HG02852 (cell line): Measurements from ENCODE around the gene SRGAP2C.
"Not testable (repeated sequence)": the region's sequence is repeated elsewhere in the genome, so short reads cannot be mapped to it uniquely, and the experiment has no call there.

ENCODE experiments used
- ATAC-seq: cut with Tn5 transposase; IDR thresholded peaks from one replicate; pipeline ENCODE4 v1.9.1; 2021; ENCODE audit warnings: mild to moderate bottlenecking, moderate library complexity; ENCODE audit not compliant: unreplicated experiment

Gene SRGAP2C

DNA sequence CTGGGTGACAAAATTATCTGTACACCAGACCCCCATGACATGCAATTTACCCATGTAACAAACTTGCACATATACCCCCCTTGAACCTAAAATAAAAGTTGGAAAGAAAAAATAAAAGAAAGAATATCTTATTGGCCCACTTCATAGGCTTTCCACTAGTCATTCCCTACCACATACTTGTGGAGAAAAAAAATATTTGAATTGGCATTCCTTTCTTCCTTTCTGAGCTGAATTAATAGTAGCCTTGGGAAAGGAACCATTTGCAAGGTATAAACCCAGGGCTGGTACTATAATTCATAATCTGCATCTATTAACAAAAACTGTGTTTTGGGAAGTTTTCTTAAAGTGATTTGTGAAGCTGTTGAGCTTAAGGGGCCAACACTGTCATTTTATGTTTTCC lies 140.0 kb downstream of the SRGAP2C start:
- not testable (repeated sequence) for ATAC-seq

DNA sequence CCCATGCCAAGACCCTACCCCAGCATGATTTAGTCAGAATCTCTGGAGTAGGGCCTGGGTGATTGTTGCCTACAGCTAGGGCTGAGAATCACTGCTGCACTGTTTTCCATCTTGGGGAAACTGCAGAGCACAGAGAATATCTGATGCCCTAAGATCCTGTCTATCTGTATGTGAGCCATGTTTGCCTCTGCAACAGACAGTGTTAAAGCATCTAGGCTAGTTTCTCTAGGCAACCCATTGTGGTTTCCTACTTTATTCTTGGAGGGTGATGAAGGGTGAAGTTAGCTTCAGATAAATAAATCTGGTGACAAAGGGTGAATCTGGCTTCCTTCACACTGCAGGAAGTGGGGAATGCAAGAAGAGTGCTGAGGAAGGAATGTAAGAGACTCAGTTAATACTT lies 147.4 kb downstream of the SRGAP2C start:
- ATAC-seq, result not testable (repeated sequence)

DNA sequence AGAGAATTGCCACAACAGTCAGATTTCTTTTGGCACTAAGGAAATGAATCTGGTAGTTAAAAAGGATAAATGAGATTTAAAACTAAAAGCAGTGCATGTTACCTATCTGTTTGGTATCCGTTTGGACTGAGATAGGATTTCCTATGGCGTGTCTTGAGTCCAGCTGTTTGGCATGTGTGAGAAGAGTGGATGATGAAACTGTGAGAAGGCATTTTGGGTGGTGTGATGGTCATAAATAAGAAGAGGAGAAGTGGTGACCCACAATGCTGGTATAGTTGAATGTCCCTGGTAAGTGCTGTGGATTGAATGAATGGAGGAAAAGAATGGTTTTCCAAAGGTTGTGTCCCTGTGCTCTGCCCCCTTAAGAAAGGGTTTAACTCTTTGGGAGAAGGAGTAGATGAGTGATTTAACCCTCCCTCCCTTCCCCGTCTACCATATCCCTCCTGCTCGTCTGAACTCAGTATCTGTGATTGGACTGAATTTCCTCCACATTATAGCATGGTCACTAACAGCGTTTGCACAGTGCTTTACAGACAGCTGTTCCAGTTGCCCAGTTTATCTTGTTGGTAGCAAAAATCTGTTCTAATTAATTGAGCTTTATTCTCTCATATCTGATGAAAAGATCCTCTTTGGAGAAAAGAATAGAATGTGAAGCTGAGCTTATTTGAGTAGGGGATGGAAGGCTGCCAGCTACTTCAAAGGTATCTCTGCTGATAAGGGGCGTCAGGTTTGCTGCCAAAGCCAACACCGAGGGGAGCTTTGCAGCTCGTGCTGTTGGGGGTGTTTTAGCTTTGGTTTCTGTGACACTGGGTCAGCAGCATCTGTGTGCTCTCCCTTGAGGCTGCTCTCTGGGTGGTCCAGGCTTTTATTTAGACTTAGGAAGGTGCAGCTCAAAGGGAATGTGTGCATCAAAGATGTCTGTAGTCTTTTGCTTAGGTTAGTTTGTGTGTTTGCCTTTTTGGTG lies 148.1 kb downstream of the SRGAP2C start:
- not testable (repeated sequence) for ATAC-seq

DNA sequence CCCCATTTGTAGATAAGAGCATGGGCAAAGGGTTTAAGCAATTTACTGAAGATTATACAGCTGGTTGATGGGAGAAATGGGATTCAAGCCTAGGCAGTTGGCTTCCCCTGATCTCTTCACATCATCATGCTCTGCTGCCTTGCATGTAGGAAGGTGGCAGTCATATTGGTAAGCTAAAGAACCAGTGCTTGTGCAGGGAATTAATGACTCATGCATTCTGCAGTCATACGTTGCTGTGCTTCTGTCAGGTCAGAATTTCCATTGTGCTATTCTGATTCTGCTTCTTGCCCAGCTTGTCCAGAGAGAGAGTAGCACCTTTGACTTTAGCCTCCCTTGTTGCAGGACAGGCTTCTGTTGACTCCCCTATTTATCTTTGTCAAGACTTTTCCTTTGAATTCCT lies 153.2 kb downstream of the SRGAP2C start:
- ATAC-seq, result not testable (repeated sequence)

DNA sequence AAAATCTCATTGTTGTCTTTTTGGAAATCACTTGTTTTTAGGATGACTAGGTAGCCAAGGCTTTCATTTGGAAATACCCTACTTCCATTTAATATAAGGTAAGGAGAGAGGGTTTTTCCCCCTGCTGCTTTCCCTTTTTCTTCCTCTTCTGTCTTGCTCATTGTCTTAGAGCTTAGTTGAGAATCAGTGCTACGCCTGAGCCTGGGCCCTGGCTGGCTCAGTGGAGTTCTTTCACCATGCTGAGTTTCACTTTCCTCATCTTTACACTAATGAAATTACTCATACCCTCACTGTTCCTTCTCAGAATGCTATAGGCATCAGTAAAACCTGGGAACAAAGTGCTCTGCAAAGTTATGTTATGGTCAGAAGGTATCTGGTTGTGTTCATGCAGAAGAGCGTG lies 154.8 kb downstream of the SRGAP2C start:
- peak; percentile 82 for ATAC-seq

DNA sequence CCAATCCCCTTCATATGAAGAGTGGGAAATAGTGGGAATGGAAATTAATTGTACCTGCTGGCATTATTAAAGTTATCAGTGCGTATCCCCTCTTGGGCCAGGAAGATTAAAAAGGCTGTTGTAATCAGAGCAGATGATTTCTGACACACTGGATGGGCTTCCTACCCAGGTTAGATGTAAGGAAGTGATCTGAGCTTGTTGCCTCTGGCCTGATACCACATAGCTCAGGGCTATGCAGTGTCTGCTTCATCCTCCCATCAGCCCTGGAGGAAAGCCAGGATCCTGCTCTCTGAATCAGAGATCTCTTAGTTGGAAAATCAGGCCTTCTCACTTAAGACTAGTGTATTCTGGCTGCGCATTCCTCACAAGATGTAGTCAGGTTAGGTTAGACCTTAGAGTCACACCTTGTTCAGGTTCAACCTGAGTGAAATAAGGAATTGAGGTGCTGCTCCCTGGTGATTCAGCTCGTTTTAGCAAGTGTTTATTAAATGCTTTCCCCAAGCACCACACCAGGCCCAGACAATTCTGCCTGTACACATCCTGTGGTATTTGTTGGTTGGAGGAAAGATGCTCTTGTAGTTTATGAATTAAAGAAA lies 158.6 kb downstream of the SRGAP2C start:
- not testable (repeated sequence) for ATAC-seq

DNA sequence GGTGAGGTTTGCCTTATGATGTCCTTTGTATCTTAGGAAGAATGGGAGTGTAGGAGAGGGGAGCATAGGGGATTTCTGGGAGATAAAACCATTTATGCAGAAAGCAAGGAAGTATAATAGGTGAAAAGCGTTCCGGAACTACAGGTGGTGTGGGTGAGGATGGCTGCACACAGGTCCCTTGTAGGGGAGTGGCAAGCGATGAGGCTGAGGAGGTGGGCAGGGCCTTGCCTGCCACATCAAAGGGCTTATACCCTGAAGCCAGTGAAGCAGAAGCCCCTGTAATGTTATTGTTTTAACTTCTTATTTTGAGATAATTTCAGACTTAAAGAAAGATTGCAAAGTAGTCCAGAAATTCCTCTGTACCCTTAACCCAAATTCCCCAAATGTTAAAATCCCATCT lies 159.6 kb downstream of the SRGAP2C start:
- ATAC-seq, result not testable (repeated sequence)

DNA sequence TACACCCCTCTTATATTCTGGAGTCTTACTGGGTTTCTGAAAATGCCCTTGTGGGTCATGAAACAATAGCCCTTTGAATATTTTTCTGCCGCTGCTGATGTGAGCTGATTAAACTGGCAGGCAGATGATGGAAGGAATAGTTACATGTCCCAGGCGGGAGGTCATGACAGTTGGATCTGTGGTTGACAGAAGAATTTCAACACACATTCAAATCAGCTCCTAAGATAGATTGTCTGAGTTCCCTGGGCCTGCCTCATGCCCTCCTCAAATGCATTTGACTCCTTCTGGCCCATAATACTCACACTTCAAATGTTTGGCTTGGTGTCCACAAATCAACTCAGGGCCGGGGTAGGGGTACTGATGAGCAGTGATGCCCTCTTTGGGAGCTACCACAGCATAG lies 161.9 kb downstream of the SRGAP2C start:
- not testable (repeated sequence) for ATAC-seq

DNA sequence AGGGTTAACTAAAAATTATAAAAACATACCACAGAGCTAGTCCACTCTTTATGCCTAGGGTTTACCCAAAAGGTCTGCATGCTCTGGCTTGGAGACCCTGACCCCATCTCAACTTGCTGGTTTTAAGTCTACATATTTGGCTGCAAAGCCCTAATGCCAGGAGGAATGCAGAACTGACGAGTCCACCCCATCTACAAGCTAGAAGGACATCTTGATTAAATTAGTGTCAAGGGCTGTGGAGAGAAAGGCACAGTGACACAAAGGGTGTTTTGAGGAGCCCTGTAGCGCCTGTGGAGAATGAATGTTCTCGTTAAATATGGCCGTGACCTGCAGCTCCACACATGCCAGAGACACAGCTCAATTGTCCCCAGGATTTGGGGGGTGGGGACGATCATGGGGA lies 162.7 kb downstream of the SRGAP2C start:
- not testable (repeated sequence) for ATAC-seq

DNA sequence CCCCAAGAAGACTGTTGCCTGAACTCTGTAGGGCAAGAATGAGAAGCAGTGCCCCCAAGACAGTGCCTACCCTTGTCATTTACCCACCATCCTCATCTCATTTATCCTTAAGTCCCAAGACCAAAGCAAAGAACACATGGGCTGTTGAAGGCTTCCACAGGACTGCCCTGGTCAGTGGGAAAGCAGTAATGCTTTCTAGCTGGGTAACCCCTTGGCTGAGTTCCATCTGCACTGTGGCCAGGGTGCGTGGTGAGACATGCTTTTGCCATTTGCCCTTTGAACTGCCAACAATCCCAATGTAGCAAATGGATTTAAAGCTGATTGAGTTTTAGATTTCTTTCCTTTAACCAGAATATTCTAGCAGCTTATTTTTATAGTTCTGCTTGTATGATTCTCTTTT lies 163.3 kb downstream of the SRGAP2C start:
- not testable (repeated sequence) for ATAC-seq

DNA sequence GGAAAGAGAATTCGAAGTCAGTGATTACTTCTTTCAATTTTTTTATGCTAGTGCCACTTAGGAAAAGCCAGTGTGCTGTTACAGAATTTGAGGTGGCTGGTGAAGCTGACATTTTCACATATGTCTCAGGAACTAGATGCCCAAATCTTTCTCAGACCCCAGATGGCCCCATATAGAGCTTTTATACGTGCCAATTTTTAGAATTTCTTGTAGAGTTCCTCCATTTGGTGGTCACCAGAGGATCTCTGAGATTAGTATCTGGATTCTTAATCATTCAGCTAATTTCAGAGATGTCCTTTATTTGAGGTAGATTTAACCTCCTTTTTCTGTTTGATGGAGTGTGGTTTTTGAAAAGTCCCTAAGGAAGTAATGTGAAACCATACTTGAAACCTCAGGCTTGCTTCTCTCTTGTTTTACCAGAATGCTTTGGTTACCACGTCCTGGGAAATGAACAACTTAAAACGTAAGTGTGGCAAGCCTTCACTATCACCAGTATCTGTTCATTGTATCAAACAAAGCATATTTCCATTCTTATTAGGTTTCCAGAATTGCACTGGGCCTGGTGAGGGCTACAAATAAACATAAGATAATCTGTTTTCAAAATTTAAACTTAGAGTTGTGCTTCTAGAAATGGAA lies 164.7 kb downstream of the SRGAP2C start:
- ATAC-seq, result not testable (repeated sequence)

DNA sequence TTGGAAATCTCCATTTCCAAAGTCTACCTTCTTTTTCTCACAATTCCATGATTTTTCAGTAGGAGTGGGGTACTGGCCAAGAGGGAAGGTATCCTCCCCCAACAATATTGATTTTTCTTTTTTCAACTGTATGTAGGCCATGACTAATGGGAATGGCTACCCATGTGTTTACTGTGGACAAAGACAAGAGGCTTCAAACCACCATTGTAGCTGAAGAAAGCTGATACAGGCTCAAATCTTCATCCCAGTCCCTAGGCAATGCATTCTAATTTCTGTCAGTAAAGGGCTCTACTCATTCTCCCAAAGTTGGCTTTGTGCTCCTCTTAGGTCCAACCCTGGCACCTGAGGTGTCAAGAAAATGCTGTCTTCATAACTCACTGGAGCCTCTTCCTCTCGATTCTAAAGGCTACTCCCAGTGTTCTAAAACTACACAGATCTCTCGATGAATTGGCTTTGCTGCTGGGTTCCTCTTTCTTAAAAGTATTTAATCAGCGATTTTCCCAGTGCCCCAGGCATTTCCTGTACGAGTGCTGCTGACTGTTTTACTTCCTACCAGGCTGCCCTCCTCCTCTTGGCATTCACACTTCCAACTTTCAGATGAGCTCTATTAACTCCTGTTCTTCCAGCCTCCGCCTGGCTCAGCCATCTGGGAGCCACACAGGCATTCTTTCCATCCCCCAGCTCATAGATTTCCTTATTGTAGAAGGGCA lies 171.1 kb downstream of the SRGAP2C start:
- not testable (repeated sequence) for ATAC-seq

DNA sequence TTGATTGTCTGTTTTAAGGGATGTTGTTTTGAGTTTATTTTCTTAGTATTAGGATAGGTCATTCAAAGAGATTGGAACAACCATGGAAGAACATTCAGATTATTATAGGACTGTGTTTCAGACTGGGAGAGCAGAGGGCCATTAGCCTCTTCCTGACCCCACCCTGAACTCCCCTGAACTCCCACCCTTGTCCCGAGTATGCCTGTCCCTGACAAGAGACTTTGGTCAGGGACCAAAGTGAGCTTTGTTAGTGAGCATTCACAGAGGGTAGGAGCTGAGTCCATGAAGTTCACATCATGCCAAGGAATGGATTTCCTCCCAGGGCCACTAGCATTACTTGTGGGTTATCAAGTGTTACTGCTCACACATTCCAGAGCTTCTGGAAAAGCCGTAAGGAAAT lies 172.0 kb downstream of the SRGAP2C start:
- not testable (repeated sequence) for ATAC-seq

DNA sequence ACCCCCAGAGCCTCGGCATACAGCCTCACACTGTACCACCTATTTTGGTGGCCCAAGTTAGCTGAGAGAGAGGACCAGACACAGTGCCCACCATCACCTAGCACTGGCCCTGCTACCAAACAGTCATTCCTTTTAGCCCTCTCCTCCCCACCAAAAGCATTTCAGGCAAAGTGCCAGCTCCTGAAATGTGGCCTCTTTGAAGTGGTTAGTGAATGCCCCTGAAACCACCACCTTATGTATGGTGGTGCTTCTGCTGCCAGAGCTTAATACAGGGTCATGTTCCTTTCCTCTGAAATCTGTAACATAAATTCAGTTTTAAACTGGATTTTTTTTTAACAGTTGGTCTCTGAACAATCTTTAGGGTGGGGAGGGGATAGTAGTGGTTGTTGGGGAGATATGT lies 175.8 kb downstream of the SRGAP2C start:
- not testable (repeated sequence) for ATAC-seq

DNA sequence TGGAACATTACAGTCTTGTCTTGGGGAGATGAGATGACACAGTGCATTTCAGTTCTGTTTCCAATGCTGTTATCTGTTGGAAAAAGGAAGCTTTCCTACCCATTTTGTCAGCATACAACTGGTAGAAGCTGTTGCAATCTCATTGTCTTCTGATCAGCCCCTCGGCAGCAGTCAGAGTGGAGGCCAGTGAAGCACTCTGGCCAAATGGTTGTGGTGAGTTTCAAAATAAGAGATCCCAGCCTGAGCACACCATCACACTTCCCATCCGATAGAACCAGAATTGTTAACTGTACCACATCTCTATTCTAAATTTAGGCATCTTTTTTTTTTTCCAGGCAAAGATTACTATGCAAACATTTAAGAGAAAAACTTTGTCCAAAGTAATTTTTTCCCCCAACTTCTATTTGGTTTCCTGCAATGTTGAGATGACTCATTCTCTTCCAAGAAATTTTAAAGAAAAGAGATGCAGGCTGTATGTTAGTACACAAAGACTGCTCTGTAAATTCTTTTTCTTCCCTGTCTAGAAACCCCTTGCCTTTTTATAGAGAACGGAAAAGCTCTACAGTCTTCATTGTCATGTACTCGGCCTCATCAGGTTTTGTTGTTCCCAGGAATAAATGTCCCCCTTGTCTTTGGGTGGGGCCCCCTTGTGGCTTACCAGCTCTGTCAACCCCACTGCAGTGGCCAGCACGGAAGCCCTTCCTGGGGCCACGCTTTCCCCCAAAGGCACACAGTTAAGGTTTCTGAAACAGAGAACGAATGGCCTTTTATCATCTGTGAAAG lies 176.9 kb downstream of the SRGAP2C start:
- not testable (repeated sequence) for ATAC-seq

DNA sequence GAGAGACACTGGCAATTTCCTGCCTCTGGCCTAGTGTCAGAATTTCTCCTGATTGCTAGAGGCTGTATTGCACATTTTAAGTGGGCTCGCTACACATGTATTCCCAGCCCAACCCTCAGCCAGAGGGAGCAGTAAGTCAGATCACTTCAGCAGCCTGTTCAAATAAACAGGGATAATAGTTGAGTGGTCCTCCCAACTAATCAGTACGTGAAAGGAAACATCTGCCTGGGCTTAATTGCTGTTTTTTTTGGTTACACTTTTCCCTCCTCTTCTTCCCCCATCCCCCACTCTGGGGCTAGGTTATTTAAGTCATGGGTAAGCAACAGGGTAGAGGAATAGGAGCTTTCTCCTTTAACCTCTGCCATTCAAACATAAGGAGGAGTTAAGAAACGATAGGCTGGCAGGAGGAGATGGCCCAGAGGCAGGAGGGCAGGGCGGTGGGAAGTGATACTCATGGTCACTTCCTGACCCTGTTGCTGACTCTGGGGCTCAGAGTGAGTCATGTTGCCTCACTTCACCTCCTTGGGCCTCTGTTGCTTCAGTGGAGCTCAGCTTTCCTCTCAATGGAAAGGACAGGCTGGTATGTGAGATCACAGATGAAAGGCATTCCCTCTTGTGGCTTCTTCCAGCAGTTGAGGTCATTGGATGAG lies 177.6 kb downstream of the SRGAP2C start:
- not testable (repeated sequence) for ATAC-seq

DNA sequence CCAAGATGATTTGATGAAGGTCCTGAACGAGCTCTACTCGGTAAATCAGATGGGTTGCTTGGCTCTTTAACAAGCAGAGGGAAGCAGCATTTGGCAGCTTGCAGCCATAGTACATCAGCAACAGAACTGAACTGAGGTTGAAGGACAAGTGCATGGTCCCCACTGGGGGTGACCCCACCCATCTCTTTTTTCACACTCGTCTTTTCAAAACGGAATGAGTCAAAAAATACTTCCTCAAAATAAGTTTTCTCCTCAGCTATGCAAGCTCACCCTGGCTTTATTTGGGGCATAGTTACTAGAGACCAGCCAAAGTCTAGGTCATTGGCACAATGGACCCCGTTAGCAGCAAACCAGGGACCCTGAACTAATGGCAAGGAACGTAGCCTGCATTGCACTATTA lies 180.5 kb downstream of the SRGAP2C start:
- not testable (repeated sequence) for ATAC-seq

DNA sequence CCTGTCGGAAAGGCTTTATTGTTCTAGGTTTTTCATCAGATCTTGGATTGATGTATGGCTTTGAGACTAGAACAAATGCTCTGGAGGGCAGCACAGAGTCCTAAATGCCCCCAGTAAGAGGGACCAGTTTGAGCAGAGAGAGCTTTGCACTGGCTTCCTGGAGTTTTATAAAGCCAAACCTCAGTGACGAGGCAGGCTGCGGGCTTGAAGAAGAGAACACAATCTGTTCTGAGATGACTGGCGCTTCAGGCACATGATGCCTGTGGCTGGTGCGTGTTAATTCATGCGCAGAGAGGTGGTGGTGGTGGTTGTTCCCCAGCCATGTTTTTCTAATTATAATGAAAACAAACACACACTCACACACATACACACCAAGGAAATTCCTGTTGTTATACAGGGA lies 180.9 kb downstream of the SRGAP2C start:
- ATAC-seq, result not testable (repeated sequence)

DNA sequence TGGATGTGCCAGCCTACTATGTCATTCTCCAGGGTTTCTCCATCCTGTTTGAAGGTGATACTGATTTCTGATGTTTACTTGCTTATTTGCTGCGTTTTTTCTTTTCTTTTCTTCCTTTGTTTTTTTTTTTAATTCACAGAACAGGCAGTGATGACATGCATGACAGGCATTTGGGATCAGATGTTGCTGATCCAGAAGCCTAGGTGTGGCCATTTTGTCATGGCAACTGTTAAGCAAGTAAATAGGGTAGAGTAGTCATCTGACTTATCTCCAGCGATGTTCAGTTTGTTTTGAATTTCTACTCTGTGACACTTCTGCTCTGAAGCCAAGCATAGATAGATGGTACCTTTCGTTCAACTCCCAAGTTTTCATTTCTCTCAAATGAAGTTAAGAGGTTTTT lies 181.4 kb downstream of the SRGAP2C start:
- not testable (repeated sequence) for ATAC-seq

DNA sequence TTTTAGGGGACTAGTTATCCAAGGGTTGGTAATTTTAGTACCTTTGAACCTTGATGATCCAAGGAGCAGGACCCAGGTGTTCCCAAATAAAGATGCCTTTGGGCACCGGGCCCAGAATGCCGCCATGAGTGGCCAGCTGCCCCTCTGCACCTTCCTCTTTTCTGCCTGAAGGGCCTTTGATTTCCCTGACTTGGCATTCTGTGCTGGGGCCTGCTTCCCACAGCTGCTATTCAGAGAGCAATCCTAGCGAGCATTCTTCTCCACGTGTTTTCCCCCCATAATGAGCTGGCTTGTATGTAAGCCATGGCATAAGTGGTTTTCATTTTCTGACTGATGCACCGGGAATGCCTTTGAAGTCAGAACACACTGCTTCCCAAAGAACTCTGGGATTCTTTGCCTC lies 184.1 kb downstream of the SRGAP2C start:
- ATAC-seq, result not testable (repeated sequence)
